GM18505 (cell line): Measurements from ENCODE around the gene POFUT1.
"Not testable (repeated sequence)": the region's sequence is repeated elsewhere in the genome, so short reads cannot be mapped to it uniquely, and the experiment has no call there.

Experiments used
- ATAC-seq: cut with Tn5 transposase; IDR thresholded peaks from one replicate; pipeline ENCODE4 v1.9.1; 2021; ENCODE audit not compliant: unreplicated experiment
- POLR2A ChIP-seq: IDR thresholded peaks from 4 replicates; pipeline ENCODE4 v1.6.1; 2011; ENCODE audit warnings: borderline replicate concordance; ENCODE audit not compliant: insufficient read depth, insufficient read length; ENCODE audit errors: extremely low read depth

POFUT1 gene

DNA sequence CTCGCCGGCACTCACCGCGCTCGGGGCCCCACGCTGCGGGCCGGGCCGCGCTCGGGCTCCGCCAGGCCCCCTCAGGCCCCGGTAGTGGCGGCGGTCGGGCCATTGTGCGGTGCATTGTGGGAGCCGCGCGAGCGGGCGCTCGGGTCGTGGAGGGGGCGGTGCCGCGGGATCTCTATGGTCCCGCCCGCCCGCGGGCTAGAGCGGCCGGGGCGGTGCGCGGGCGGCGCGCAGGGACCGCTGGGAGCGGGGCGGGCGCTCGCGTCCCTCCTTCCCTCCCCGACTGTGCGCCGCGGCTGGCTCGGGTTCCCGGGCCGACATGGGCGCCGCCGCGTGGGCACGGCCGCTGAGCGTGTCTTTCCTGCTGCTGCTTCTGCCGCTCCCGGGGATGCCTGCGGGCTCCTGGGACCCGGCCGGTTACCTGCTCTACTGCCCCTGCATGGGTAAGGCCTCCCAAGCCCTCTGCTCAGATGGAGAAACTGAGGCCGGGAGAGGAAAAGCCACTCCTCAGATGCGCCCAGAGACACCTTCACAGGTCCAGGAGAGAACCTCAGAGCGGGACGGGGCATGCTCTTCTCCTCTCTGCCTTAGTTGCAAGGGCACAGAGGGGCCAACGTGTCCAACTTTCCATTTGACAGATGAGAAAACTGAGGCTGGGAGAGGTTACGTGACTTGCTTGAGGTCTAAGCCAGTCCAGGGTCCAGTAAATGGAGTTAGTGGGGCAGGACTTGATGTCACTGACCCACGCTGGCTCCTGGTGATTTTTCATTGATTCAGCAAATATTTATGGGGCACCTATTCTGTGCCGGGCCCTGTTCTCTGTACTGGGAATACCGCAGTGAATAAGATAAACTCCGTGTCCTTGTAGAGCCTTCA lies at the start of gene POFUT1, which contains the start of gene PLAGL2:
TSS of gene POFUT1 (plus strand) at position 255 of the 873 bp plus-strand sequence. CDS start at position 317, 62 bp downstream.
TSS of gene PLAGL2 (minus strand) at position 118 of the 873 bp plus-strand sequence. CDS start 5,565 bp downstream, outside the sequence.
- peak; percentile 84 for TF ChIP-seq POLR2A
- ATAC-seq, result peak; percentile 88

- no peak for ATAC-seq
These were observed 49.3 kb upstream of the POFUT1 start for GRCh38 chr20:32158351-32158750.

GRCh38 chr20:32158943-32159660 lies 48.6 kb upstream of the POFUT1 start:
- TF ChIP-seq POLR2A, result no peak
- ATAC-seq, result no peak

More at GRCh38 chr20:32158351-32158750, 49.3 kb upstream of the POFUT1 start:
- TF ChIP-seq POLR2A, result no peak

DNA sequence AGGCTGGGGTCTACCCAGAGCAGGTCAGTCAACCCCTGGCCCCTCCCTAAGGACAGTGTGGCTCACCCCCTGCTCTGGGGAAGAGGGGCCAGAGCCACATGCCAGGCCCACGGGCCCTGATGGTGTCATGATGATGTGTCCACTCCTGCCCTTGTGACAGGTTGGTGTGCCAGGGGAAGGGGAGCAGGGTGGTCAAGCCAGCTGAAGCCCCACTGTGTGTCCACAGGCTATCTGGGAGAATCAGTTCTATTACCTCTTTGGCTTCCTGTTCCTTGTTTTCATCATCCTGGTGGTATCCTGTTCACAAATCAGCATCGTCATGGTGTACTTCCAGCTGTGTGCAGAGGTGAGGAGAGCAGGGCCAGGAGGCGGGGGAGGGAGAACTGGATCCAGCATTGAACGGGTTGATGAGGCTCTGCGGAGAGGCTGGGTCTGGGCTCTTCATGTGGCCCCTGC lies 47.9 kb upstream of the POFUT1 start:
- TF ChIP-seq POLR2A, result no peak
- ATAC-seq, result no peak

- no peak for TF ChIP-seq POLR2A
- no peak for ATAC-seq
These were observed 47.3 kb upstream of the POFUT1 start for GRCh38 chr20:32160341-32160740.

DNA sequence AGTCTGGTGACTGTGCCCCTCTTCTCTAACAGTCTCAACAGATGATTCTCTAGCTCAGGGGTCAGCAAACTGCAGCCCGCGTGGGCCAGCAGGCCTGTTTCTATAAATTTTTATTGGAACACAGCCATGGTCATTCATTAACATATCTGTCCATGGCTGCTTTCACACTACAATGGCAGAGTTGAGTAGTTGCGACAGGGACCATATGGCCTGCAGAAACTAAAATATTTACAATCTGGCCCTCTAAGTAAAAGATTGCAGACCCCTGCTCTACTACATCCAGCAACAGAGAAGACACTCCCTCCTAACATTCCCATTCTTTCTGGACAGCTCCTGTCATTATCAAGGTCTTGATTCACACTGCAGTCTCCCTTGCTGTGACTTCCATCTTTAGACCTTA lies 45.3 kb upstream of the POFUT1 start:
- ATAC-seq, result no peak
- no peak for TF ChIP-seq POLR2A

DNA sequence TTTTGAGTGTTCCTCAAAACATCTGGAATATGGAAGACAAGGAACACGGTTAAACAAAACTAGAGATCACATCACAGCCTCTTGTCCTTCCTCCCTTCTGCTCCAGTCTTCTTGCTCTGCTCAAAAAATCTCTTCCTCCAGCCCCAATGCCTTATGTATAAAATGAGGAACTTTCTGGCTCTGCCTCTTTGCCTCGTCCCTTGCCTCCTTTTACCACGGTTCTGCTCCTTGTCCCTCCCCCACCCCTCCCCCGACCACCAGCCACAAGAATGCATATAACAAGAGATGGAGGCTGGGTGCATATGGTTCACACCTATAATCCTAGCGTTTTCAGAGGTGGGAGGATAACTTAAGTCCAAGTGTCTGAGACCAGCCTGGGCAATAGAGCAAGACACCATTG lies 43.7 kb upstream of the POFUT1 start:
- ATAC-seq, result no peak
- TF ChIP-seq POLR2A, result no peak

GRCh38 chr20:32164984-32165735 lies 42.5 kb upstream of the POFUT1 start:
- no peak for TF ChIP-seq POLR2A
- ATAC-seq, result no peak

GRCh38 chr20:32165836-32166545 lies 41.7 kb upstream of the POFUT1 start:
- ATAC-seq, result no peak
- TF ChIP-seq POLR2A, result no peak

DNA sequence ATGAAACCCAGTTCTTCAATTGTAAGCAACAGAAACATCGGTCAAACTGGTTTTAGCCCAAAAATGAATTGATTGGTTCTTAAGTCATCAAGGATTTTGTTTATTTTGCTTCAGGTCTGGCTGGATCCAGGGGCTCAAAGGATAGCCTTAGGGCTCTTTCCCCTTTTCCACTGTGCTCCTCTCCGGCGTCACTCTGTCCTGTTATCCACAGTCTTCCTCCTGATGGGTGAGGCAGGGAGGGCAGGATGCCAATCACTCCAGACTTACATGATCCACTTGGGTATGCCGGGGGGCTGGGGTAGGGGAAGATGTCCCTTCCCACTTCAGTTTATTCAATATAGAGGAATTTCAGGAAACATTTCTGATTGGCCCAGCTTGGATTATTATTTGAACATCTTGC lies 40.1 kb upstream of the POFUT1 start:
- no peak for ATAC-seq
- TF ChIP-seq POLR2A, result no peak

DNA sequence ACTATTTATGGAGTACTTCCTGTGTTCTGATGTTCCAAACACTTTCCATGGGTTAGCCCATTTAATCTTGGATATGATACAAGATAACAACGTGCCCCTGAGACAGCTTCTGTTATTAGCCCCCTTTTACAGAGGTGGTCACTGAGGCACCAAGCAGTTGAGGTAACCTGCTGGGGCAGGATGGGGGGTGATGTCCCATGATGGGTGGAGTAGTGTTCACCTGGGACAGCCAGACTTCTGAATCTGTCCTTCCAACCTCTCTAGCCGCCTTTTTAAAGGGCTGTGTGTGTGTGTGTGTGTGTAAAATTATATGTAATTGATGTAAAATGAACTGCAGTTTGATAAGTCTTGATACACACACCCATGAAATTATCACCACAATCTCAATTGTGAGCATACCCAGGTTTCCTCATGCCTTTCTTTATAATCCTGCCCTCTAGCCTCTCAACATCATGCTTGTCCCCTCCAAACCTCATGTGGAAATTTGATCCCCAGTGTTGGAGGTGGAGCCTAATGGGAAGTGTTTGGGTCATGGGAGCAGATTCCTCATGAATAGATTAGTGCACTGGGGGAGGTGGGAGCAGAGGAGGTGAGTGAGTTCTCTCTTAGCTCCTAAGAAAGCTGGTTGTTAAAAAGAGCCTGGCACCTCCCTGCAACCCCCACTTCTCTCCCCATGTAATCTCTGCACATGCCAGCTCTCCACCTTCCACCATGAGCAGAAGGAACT lies 39.3 kb upstream of the POFUT1 start:
- no peak for TF ChIP-seq POLR2A
- ATAC-seq, result no peak

- not testable (repeated sequence) for ATAC-seq
These were observed 30.0 kb upstream of the POFUT1 start for GRCh38 chr20:32177696-32178095.
